ENCODE results near the gene OAS3. TPM values are rescaled to one million over a fixed set of nuclear protein-coding genes. Genes with fewer than 3 reads are reported as not detected.

OAS3 gene
- total RNA-seq, 2 donors from 2014 or later = 11.9 to 13.7 TPM

GRCh38 chr12:113005762-113006161 lies 67.5 kb downstream of the OAS3 start:
- H3K4me3 ChIP-seq = no peak overlapping the region
- no peaks in the 10 kb centered on the region for H3K4me1 ChIP-seq (ENCODE audit: control insufficient read depth in 1 of 2, low read depth in 2 of 2)
- TF ChIP-seq CTCF (IDR thresholded peaks at IDR 0.05) = no peak
- peaks cover 9% of the 10 kb centered on the region for H3K36me3 ChIP-seq
- no peaks in the 10 kb centered on the region for H3K27me3 ChIP-seq (replicated peaks; ENCODE audit: insufficient read depth)
- no peaks in the 10 kb centered on the region for H3K9me3 ChIP-seq
- DNase-seq (ENCODE audit: low spot score) = no peak
- H3K27ac ChIP-seq = no peak overlapping the region
- no peak for ATAC-seq (ENCODE audit: insufficient number of reproducible peaks, low FRiP score, low read depth)

DNA sequence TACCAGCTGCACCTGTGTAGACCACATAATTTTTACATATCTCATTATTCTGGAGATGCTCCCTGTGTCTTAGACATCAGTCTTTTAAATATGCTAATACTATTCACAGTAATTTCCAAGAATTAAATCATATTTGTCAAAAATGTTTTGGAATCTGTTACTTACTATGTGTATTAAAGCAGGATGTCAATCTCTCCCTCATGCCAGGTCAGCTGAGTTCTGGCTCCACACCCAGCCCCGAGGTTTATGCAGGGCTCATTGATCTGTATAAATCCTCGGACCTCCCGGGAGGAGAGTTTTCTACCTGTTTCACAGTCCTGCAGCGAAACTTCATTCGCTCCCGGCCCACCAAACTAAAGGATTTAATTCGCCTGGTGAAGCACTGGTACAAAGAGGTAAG lies 67.9 kb downstream of the OAS3 start:
- Histone ChIP-seq H3K27ac (no peak overlapping the region), H3K36me3 (peaks cover 9% of the 10 kb centered on the region), H3K4me3 (no peak overlapping the region), H3K9me3 (no peaks in the 10 kb centered on the region), H3K4me1 (ENCODE audit: control insufficient read depth in 1 of 2, low read depth in 2 of 2) (no peaks in the 10 kb centered on the region), H3K27me3 (replicated peaks; ENCODE audit: insufficient read depth) (no peaks in the 10 kb centered on the region)
- no peak for TF ChIP-seq CTCF (IDR thresholded peaks at IDR 0.05)
- ATAC-seq (ENCODE audit: insufficient number of reproducible peaks, low FRiP score, low read depth) = no peak
- no peak for DNase-seq (ENCODE audit: low spot score)

DNA sequence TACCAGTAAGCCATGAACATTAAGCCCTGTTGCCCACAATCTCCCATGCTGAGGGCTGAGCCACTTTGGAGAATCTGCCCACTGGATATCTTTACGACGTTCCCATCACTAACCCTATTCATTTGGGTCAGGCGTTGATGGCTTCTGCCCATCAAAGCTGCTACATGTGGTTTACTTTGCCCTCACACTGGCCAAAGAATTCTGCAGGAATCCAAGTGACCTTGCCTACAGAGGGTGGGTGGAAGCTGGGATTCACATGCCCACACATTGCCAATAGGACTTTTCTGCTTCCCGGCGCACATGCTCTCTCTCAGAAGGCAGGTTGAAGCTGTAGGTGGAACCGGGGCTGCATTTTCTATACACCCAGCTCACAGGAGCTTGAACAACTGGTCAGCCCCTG lies 68.4 kb downstream of the OAS3 start:
- no peaks in the 10 kb centered on the region for H3K27me3 ChIP-seq (replicated peaks; ENCODE audit: insufficient read depth)
- DNase-seq (ENCODE audit: low spot score) = no peak
- H3K9me3 ChIP-seq = no peaks in the 10 kb centered on the region
- H3K27ac ChIP-seq = no peak overlapping the region
- H3K36me3 ChIP-seq = peaks cover 9% of the 10 kb centered on the region
- TF ChIP-seq CTCF (IDR thresholded peaks at IDR 0.05) = no peak
- no peak for ATAC-seq (ENCODE audit: insufficient number of reproducible peaks, low FRiP score, low read depth)
- H3K4me3 ChIP-seq = no peak overlapping the region
- no peaks in the 10 kb centered on the region for H3K4me1 ChIP-seq (ENCODE audit: control insufficient read depth in 1 of 2, low read depth in 2 of 2)

DNA sequence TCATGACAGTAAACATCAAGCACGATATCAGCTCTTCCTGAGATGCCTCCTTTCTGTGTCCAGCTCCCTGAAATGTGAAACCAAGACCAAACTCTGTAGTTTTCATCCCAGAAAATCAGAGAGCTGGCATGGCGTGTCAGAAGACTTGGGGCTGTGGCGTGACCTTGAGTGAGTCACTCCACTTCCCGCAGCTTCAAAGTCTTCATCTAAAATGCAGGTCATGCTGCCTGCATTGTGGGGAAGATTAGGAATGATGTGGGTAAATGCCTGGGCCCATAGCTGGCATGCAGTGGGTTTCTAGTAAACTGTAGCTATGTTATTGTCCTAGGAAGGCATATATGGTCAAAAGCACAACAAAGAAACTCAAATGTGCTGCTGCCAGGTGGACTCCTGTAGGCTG lies 68.9 kb downstream of the OAS3 start:
- TF ChIP-seq CTCF (IDR thresholded peaks at IDR 0.05) = no peak
- DNase-seq (ENCODE audit: low spot score) (no peak), ATAC-seq (ENCODE audit: insufficient number of reproducible peaks, low FRiP score, low read depth) (no peak)
- H3K9me3 ChIP-seq = no peaks in the 10 kb centered on the region
- H3K27ac ChIP-seq = no peak overlapping the region
- H3K4me3 ChIP-seq = no peak overlapping the region
- H3K36me3 ChIP-seq = peaks cover 9% of the 10 kb centered on the region
- no peaks in the 10 kb centered on the region for H3K27me3 ChIP-seq (replicated peaks; ENCODE audit: insufficient read depth)
- no peaks in the 10 kb centered on the region for H3K4me1 ChIP-seq (ENCODE audit: control insufficient read depth in 1 of 2, low read depth in 2 of 2)

DNA sequence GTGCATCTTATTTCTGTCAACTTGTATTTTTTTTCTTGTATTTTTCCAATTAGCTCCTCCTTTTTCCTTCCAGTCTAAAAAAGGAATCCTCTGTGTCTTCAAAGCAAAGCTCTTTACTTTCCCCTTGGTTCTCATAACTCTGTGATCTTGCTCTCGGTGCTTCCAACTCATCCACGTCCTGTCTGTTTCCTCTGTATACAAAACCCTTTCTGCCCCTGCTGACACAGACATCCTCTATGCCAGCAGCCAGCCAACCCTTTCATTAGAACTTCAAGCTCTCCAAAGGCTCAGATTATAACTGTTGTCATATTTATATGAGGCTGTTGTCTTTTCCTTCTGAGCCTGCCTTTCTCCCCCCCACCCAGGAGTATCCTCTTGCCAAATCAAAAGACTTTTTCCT lies 72.4 kb downstream of the OAS3 start:
- no peaks in the 10 kb centered on the region for H3K27me3 ChIP-seq (replicated peaks; ENCODE audit: insufficient read depth)
- no peaks in the 10 kb centered on the region for H3K9me3 ChIP-seq
- no peaks in the 10 kb centered on the region for H3K4me1 ChIP-seq (ENCODE audit: control insufficient read depth in 1 of 2, low read depth in 2 of 2)
- no peak for TF ChIP-seq CTCF (IDR thresholded peaks at IDR 0.05)
- DNase-seq (ENCODE audit: low spot score) (no peak), ATAC-seq (ENCODE audit: insufficient number of reproducible peaks, low FRiP score, low read depth) (no peak)
- H3K27ac ChIP-seq = no peak overlapping the region
- H3K4me3 ChIP-seq = no peak overlapping the region
- H3K36me3 ChIP-seq = peaks cover 6% of the 10 kb centered on the region
